Keratinocyte (primary cell): Measurements from ENCODE around the gene HOXC9. TPM values are rescaled to one million over a fixed set of nuclear protein-coding genes. Genes with fewer than 3 reads are reported as not detected.

ENCODE experiments used
- DNase-seq: peaks from one replicate; pipeline ENCODE4 v3.0.0-alpha.2; 2011; ENCODE audit warnings: low read depth, missing footprints, low spot score
- FAIRE-seq: peaks from 2 replicates; lab custom pipeline; 2011; peaks lifted over from hg19 to GRCh38; lab: Jason Lieb, UNC
- H2AFZ ChIP-seq: 2 replicates; pipeline ENCODE4 v1.6.0; 2012; ENCODE audit warnings: low read length, control low read depth, inconsistent platforms; ENCODE audit not compliant: control insufficient read depth
- H3K27ac ChIP-seq: 2 replicates; pipeline ENCODE4 v1.5.1; 2011; ENCODE audit warnings: low read length; ENCODE audit not compliant: control insufficient read depth, insufficient read depth
- H3K27me3 ChIP-seq: 3 replicates; pipeline ENCODE4 v1.6.0; 2011; ENCODE audit warnings: low read length; ENCODE audit not compliant: control insufficient read depth, insufficient read depth; ENCODE audit errors: extremely low read depth
- H3K36me3 ChIP-seq, 2 experiments: 2 replicates in 1 of 2; 3 replicates in 1 of 2; pipeline ENCODE4 v1.5.1; 2011; ENCODE audit warnings: low read length in 2 of 2, mild to moderate bottlenecking in 1 of 2; ENCODE audit not compliant: control insufficient read depth in 2 of 2, insufficient read depth in 2 of 2; ENCODE audit errors: extremely low read depth in 1 of 2
- H3K4me1 ChIP-seq: 3 replicates; pipeline ENCODE4 v1.5.1; 2011; ENCODE audit warnings: low read length; ENCODE audit not compliant: control insufficient read depth, insufficient read depth; ENCODE audit errors: extremely low read depth
- H3K4me2 ChIP-seq: 3 replicates; pipeline ENCODE4 v1.6.0; 2011; ENCODE audit warnings: low read depth, low read length; ENCODE audit not compliant: control insufficient read depth, insufficient read depth; ENCODE audit errors: extremely low read depth
- H3K4me3 ChIP-seq, 3 experiments: fragments of 200-600 bp in 1 of 3; sonication (generic) in 1 of 3; 2 replicates in 2 of 3; 3 replicates in 1 of 3; pipeline ENCODE4 v1.5.1; 2011 to 2016; ENCODE audit warnings: low read length in 3 of 3, mild to moderate bottlenecking in 3 of 3, control low read depth in 2 of 3, inconsistent platforms in 1 of 3, low read depth in 1 of 3, mixed read lengths in 1 of 3, mixed run types in 1 of 3, moderate library complexity in 1 of 3; ENCODE audit not compliant: control insufficient read depth in 2 of 3, insufficient read depth in 2 of 3; ENCODE audit errors: extremely low read depth in 1 of 3
- H3K79me2 ChIP-seq: 2 replicates; pipeline ENCODE4 v1.6.0; 2012; ENCODE audit warnings: low read length; ENCODE audit not compliant: control insufficient read depth, insufficient read depth
- H3K9ac ChIP-seq: 3 replicates; pipeline ENCODE4 v1.6.0; 2011; ENCODE audit warnings: low read length; ENCODE audit not compliant: control insufficient read depth, insufficient read depth; ENCODE audit errors: extremely low read depth
- H3K9me1 ChIP-seq: 3 replicates; pipeline ENCODE4 v1.6.0; 2011; ENCODE audit warnings: low read length; ENCODE audit not compliant: control insufficient read depth, insufficient read depth; ENCODE audit errors: extremely low read depth
- H3K9me3 ChIP-seq: 2 replicates; pipeline ENCODE4 v1.5.1; 2012; ENCODE audit warnings: low read depth, low read length; ENCODE audit not compliant: control insufficient read depth
- H4K20me1 ChIP-seq: 3 replicates; pipeline ENCODE4 v1.6.0; 2011; ENCODE audit warnings: low read length; ENCODE audit not compliant: control insufficient read depth, insufficient read depth; ENCODE audit errors: extremely low read depth
- EZH2 ChIP-seq: IDR thresholded peaks from one replicate; pipeline ENCODE4 v1.6.1; 2012; ENCODE audit warnings: inconsistent platforms, mild to moderate bottlenecking, low read length, moderate library complexity
- dilution Hi-C: fragments of 300-500 bp; cut with MboI; formaldehyde crosslinking; loops from one replicate; pipeline ENCODE4 v1.7.0; 2020; ENCODE audit warnings: low sequenced_read_pairs; ENCODE audit not compliant: extremely low pct_ligation_motif_present
- polyA plus RNA-seq, 5 experiments: library from polyadenylated mRNA; depleted of rRNA in 3 of 5; stranded (reverse) in 3 of 5; stranded (forward) in 1 of 5; unstranded in 1 of 5; fragments of >200 nt; gene quantifications; 1 replicate in 1 of 5; 2 replicates in 3 of 5; 3 replicates in 1 of 5; pipeline versions ENCODE4 v1.2.1 to v1.2.3, GENCODE V29; 2011 to 2012; ENCODE audit warnings: missing spikeins in 2 of 5, low read depth in 1 of 5, low replicate concordance in 1 of 5
- TF ChIP-seq, protein P1 (sequence below), 3 experiments: IDR thresholded peaks in 1 of 3; conservative IDR thresholded peaks in 1 of 3; optimal IDR thresholded peaks in 1 of 3; 2 replicates in 2 of 3; 3 replicates in 1 of 3; pipeline versions ENCODE3 to v1.5.1; 2011; ENCODE audit warnings: low read length in 3 of 3, mild to moderate bottlenecking in 3 of 3, moderate library complexity in 2 of 3, control low read depth in 1 of 3, inconsistent platforms in 1 of 3; ENCODE audit not compliant: insufficient read depth in 2 of 3; ENCODE audit errors: extremely low read depth in 1 of 3

HOXC9 gene
- polyA plus RNA-seq, 1 donor (not counting 4 experiments of a cell fraction or from before 2014, with no cell fraction given) = 1.8 TPM

DNA sequence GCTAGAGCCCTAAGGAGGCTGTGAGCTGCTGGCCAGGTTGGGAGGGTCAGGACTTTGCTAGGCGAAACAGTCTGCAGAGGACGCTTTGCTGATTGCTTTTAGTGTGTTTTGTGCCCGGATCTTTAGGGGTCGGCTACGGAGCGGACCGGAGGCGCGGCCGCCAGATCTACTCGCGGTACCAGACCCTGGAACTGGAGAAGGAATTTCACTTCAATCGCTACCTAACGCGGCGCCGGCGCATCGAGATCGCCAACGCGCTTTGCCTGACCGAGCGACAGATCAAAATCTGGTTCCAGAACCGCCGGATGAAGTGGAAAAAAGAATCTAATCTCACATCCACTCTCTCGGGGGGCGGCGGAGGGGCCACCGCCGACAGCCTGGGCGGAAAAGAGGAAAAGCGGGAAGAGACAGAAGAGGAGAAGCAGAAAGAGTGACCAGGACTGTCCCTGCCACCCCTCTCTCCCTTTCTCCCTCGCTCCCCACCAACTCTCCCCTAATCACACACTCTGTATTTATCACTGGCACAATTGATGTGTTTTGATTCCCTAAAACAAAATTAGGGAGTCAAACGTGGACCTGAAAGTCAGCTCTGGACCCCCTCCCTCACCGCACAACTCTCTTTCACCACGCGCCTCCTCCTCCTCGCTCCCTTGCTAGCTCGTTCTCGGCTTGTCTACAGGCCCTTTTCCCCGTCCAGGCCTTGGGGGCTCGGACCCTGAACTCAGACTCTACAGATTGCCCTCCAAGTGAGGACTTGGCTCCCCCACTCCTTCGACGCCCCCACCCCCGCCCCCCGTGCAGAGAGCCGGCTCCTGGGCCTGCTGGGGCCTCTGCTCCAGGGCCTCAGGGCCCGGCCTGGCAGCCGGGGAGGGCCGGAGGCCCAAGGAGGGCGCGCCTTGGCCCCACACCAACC lies 29.8 kb downstream of the HOXC9 start:
- Histone ChIP-seq H3K27ac (peak overlapping the region; percentile 40), H3K9me3 (no peaks in the 10 kb centered on the region), H3K4me2 (peak overlapping the region; percentile 98), H4K20me1 (no peaks in the 10 kb centered on the region), H3K9ac (peak overlapping the region; percentile 69), H3K4me3 (peak overlapping the region in 2 of 3 experiments; percentile 59 to 77), H3K4me1 (peaks cover 37% of the 10 kb centered on the region), H3K36me3 (peaks cover 0 to 1% of the 10 kb centered on the region in 2 experiments), H3K27me3 (no peaks in the 10 kb centered on the region), H2AFZ (no peak overlapping the region), H3K9me1 (no peaks in the 10 kb centered on the region), H3K79me2 (peaks cover 42% of the 10 kb centered on the region)
- DNase-seq (no peak), FAIRE-seq (no peak)
- no peak for TF ChIP-seq EZH2
- TF ChIP-seq, protein P1, sequence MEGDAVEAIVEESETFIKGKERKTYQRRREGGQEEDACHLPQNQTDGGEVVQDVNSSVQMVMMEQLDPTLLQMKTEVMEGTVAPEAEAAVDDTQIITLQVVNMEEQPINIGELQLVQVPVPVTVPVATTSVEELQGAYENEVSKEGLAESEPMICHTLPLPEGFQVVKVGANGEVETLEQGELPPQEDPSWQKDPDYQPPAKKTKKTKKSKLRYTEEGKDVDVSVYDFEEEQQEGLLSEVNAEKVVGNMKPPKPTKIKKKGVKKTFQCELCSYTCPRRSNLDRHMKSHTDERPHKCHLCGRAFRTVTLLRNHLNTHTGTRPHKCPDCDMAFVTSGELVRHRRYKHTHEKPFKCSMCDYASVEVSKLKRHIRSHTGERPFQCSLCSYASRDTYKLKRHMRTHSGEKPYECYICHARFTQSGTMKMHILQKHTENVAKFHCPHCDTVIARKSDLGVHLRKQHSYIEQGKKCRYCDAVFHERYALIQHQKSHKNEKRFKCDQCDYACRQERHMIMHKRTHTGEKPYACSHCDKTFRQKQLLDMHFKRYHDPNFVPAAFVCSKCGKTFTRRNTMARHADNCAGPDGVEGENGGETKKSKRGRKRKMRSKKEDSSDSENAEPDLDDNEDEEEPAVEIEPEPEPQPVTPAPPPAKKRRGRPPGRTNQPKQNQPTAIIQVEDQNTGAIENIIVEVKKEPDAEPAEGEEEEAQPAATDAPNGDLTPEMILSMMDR (optimal IDR thresholded peaks at IDR 0.05 in 1 of 3, IDR thresholded peaks at IDR 0.05 in 1 of 3, conservative IDR thresholded peaks at IDR 0.05 in 1 of 3; ENCODE audit: extremely low read depth in 1 of 3, insufficient read depth in 2 of 3, low read length in 3 of 3) = no peak
- dilution Hi-C loops = no loop called here

DNA sequence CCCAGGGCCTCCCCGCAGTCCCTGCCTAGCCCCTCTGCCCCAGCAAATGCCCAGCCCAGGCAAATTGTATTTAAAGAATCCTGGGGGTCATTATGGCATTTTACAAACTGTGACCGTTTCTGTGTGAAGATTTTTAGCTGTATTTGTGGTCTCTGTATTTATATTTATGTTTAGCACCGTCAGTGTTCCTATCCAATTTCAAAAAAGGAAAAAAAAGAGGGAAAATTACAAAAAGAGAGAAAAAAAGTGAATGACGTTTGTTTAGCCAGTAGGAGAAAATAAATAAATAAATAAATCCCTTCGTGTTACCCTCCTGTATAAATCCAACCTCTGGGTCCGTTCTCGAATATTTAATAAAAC lies 30.5 kb downstream of the HOXC9 start:
- Histone ChIP-seq H3K9ac (peak overlapping the region; percentile 13), H3K4me3 (no peak overlapping the region), H3K4me1 (peaks cover 34% of the 10 kb centered on the region), H3K9me1 (no peaks in the 10 kb centered on the region), H3K79me2 (peaks cover 35% of the 10 kb centered on the region), H3K9me3 (no peaks in the 10 kb centered on the region), H4K20me1 (no peaks in the 10 kb centered on the region), H2AFZ (no peak overlapping the region), H3K27me3 (no peaks in the 10 kb centered on the region), H3K27ac (no peak overlapping the region), H3K36me3 (peaks cover 0 to 1% of the 10 kb centered on the region in 2 experiments), H3K4me2 (peak overlapping the region; percentile 24)
- no peak for TF ChIP-seq EZH2
- TF ChIP-seq, protein P1 (optimal IDR thresholded peaks at IDR 0.05 in 1 of 3, IDR thresholded peaks at IDR 0.05 in 1 of 3, conservative IDR thresholded peaks at IDR 0.05 in 1 of 3; ENCODE audit: extremely low read depth in 1 of 3, insufficient read depth in 2 of 3, low read length in 3 of 3) = no peak
- DNase-seq = no peak
- no peak for FAIRE-seq
- dilution Hi-C loops = no loop called here
